Right forelimb (tissue), 1 donor: ENCODE results near the gene COL1A1.

Source experiments
- DNase-seq: peaks from one replicate; pipeline ENCODE4 v3.0.0-alpha.2; 2018

COL1A1 gene

GRCh38 chr17:50153650-50154575, 47.5 kb downstream of the COL1A1 start:
- no peak for DNase-seq

GRCh38 chr17:50152736-50153135, 48.7 kb downstream of the COL1A1 start:
- DNase-seq, result no peak

- peak; percentile 91 for DNase-seq
These were observed 49.4 kb downstream of the COL1A1 start for GRCh38 chr17:50151937-50152547.

GRCh38 chr17:50151041-50151936, 50.1 kb downstream of the COL1A1 start:
- peak; percentile 93 for DNase-seq

- DNase-seq, result no peak
These were observed 50.9 kb downstream of the COL1A1 start, which contains the start of gene PPP1R9B for GRCh38 chr17:50150354-50151040. Gene PPP1R9B (minus strand): TSS chr17:50150677. CDS start chr17:50150513, 164 bp downstream.

GRCh38 chr17:50149417-50150353, 51.7 kb downstream of the COL1A1 start:
- DNase-seq, result no peak

GRCh38 chr17:50149091-50149416, 52.4 kb downstream of the COL1A1 start:
- no peak for DNase-seq

GRCh38 chr17:50148226-50149090, 53.0 kb downstream of the COL1A1 start:
- DNase-seq, result peak; percentile 82

GRCh38 chr17:50147841-50148225, 53.6 kb downstream of the COL1A1 start:
- no peak for DNase-seq

GRCh38 chr17:50146927-50147665, 54.3 kb downstream of the COL1A1 start:
- no peak for DNase-seq

- DNase-seq, result no peak
These were observed 55.1 kb downstream of the COL1A1 start for GRCh38 chr17:50146230-50146926.

- no peak for DNase-seq
These were observed 55.8 kb downstream of the COL1A1 start for GRCh38 chr17:50145532-50146229.

- DNase-seq, result no peak
These were observed 56.4 kb downstream of the COL1A1 start for GRCh38 chr17:50144845-50145531.

- no peak for DNase-seq
These were observed 57.1 kb downstream of the COL1A1 start for GRCh38 chr17:50144355-50144754.

- DNase-seq, result no peak
These were observed 57.8 kb downstream of the COL1A1 start for GRCh38 chr17:50143461-50144176.

- no peak for DNase-seq
These were observed 59.7 kb downstream of the COL1A1 start for GRCh38 chr17:50141745-50142110.
